GM12801 (cell line): ENCODE measurements around the gene NTF4.

ENCODE experiments used
- CTCF ChIP-seq: IDR thresholded peaks from one replicate; pipeline ENCODE4 v1.5.1; 2011; ENCODE audit warnings: control low read depth; ENCODE audit not compliant: insufficient read length; ENCODE audit errors: extremely low read depth

NTF4 gene

GRCh38 chr19:49070416-49070815 is 5.8 kb upstream of the NTF4 start:
- no peak for TF ChIP-seq CTCF

- no peak for TF ChIP-seq CTCF
These were observed 4.4 kb upstream of the NTF4 start for GRCh38 chr19:49069026-49069425.

- no peak for TF ChIP-seq CTCF
These were observed 2.9 kb upstream of the NTF4 start for GRCh38 chr19:49067554-49067953.

- TF ChIP-seq CTCF, result no peak
These were observed 1.4 kb upstream of the NTF4 start for GRCh38 chr19:49065905-49066512.

GRCh38 chr19:49064029-49064629 is 489 bp downstream of the NTF4 start:
- TF ChIP-seq CTCF, result no peak

- no peak for TF ChIP-seq CTCF
These were observed 3.2 kb downstream of the NTF4 start for GRCh38 chr19:49061445-49061844.

GRCh38 chr19:49061000-49061399 is 3.6 kb downstream of the NTF4 start:
- no peak for TF ChIP-seq CTCF
